HCT116 (cell line): ENCODE results near the gene CALN1.

ENCODE experiments used
- EZH2 ChIP-seq: fragments of 200-600 bp; sonication (generic); IDR thresholded peaks from 2 replicates; pipeline ENCODE4 v1.6.1; 2017; ENCODE audit warnings: antibody characterized with exemption, mixed run types
- SP1 ChIP-seq: IDR thresholded peaks from 2 replicates; pipeline ENCODE4 v1.6.1; 2012; ENCODE audit warnings: low read depth
- YY1 ChIP-seq: IDR thresholded peaks from 2 replicates; pipeline ENCODE4 v1.6.1; 2011; ENCODE audit warnings: low read length, low read depth, moderate library complexity, mild to moderate bottlenecking; ENCODE audit not compliant: insufficient replicate concordance; ENCODE audit errors: extremely low read depth
- TF ChIP-seq, protein P1 (sequence below), 3 experiments: fragments of 200-600 bp in 1 of 3; sonication (generic) in 1 of 3; IDR thresholded peaks in 2 of 3; conservative IDR thresholded peaks in 1 of 3; 2 replicates each; pipeline ENCODE4 v1.5.1; 2012 to 2017; ENCODE audit warnings: low read depth in 2 of 3, low read length in 2 of 3, antibody characterized with exemption in 1 of 3, borderline replicate concordance in 1 of 3, control low read depth in 1 of 3, mild to moderate bottlenecking in 1 of 3, mixed read lengths in 1 of 3, mixed run types in 1 of 3, moderate library complexity in 1 of 3; ENCODE audit not compliant: insufficient read depth in 1 of 3
- TF ChIP-seq, protein P2 (sequence below): IDR thresholded peaks from 2 replicates; pipeline ENCODE4 v1.6.1; 2012; ENCODE audit warnings: low read depth
- TF ChIP-seq, protein P3 (sequence below): IDR thresholded peaks from 2 replicates; pipeline ENCODE4 v1.6.1; 2012

DNA sequence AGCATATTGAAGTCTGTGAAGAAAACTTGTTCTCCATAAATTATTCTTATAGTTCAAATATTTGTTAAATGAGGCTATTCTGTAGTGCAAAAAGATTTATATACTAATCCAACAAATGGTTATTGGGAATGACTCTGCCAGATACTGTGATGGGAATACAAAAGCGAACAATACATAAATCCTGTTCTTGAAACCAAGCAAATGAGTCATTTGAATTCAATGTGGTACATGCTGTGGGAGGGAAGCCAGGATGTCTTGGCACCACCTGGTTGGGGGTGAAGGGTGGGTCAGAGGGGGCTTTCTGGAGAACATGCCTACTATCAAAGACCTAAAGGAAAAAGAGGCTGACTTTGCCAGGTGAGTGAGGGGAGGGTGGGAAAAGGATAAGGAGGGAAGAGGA lies 594.2 kb downstream of the CALN1 start:
- TF ChIP-seq, protein P1, sequence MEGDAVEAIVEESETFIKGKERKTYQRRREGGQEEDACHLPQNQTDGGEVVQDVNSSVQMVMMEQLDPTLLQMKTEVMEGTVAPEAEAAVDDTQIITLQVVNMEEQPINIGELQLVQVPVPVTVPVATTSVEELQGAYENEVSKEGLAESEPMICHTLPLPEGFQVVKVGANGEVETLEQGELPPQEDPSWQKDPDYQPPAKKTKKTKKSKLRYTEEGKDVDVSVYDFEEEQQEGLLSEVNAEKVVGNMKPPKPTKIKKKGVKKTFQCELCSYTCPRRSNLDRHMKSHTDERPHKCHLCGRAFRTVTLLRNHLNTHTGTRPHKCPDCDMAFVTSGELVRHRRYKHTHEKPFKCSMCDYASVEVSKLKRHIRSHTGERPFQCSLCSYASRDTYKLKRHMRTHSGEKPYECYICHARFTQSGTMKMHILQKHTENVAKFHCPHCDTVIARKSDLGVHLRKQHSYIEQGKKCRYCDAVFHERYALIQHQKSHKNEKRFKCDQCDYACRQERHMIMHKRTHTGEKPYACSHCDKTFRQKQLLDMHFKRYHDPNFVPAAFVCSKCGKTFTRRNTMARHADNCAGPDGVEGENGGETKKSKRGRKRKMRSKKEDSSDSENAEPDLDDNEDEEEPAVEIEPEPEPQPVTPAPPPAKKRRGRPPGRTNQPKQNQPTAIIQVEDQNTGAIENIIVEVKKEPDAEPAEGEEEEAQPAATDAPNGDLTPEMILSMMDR (IDR thresholded peaks at IDR 0.05 in 2 of 3, conservative IDR thresholded peaks at IDR 0.05 in 1 of 3; ENCODE audit: borderline replicate concordance in 1 of 3, insufficient read depth in 1 of 3, low read depth in 2 of 3, low read length in 2 of 3), result no peak
- TF ChIP-seq EZH2, result no peak
- TF ChIP-seq YY1, result no peak
- TF ChIP-seq, protein P2, sequence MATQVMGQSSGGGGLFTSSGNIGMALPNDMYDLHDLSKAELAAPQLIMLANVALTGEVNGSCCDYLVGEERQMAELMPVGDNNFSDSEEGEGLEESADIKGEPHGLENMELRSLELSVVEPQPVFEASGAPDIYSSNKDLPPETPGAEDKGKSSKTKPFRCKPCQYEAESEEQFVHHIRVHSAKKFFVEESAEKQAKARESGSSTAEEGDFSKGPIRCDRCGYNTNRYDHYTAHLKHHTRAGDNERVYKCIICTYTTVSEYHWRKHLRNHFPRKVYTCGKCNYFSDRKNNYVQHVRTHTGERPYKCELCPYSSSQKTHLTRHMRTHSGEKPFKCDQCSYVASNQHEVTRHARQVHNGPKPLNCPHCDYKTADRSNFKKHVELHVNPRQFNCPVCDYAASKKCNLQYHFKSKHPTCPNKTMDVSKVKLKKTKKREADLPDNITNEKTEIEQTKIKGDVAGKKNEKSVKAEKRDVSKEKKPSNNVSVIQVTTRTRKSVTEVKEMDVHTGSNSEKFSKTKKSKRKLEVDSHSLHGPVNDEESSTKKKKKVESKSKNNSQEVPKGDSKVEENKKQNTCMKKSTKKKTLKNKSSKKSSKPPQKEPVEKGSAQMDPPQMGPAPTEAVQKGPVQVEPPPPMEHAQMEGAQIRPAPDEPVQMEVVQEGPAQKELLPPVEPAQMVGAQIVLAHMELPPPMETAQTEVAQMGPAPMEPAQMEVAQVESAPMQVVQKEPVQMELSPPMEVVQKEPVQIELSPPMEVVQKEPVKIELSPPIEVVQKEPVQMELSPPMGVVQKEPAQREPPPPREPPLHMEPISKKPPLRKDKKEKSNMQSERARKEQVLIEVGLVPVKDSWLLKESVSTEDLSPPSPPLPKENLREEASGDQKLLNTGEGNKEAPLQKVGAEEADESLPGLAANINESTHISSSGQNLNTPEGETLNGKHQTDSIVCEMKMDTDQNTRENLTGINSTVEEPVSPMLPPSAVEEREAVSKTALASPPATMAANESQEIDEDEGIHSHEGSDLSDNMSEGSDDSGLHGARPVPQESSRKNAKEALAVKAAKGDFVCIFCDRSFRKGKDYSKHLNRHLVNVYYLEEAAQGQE, result no peak
- TF ChIP-seq, protein P3, sequence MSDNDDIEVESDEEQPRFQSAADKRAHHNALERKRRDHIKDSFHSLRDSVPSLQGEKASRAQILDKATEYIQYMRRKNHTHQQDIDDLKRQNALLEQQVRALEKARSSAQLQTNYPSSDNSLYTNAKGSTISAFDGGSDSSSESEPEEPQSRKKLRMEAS, result no peak
- TF ChIP-seq SP1, result no peak
